Ascending aorta (tissue), 2 donors: Measurements from ENCODE around the gene OSBPL10. TPM values are rescaled to one million over a fixed set of nuclear protein-coding genes. Genes with fewer than 3 reads are reported as not detected.

Source experiments
- DNase-seq, 2 donors: peaks; one replicate each; pipeline ENCODE4 v3.0.0-alpha.2; 2019; ENCODE audit warnings: low spot score in 2 of 2
- H3K27ac ChIP-seq, 2 donors: fragments of 200-600 bp; sonication (generic); one replicate each; pipeline ENCODE4 v1.5.1; 2016 to 2017; ENCODE audit warnings: mild to moderate bottlenecking in 1 of 2
- H3K27me3 ChIP-seq: fragments of 200-600 bp; sonication (generic); one replicate; pipeline ENCODE4 v1.5.1; 2017
- H3K36me3 ChIP-seq, 2 donors: fragments of 200-600 bp; sonication (generic); one replicate each; pipeline ENCODE4 v1.5.1; 2016
- H3K4me1 ChIP-seq, 2 donors: fragments of 200-600 bp; sonication (generic); one replicate each; pipeline ENCODE4 v1.5.1; 2016 to 2017; ENCODE audit warnings: mild to moderate bottlenecking in 1 of 2
- H3K4me3 ChIP-seq, 2 donors: fragments of 200-600 bp; sonication (generic); one replicate each; pipeline ENCODE4 v1.5.1; 2016 to 2017; ENCODE audit warnings: mild to moderate bottlenecking in 1 of 2
- H3K9me3 ChIP-seq, 2 donors: fragments of 200-600 bp; sonication (generic); one replicate each; pipeline ENCODE4 v1.5.1; 2016
- CTCF ChIP-seq, 3 experiments: fragments of 200-600 bp in 2 of 3; fragments of 450-650 bp in 1 of 3; sonication (generic) in 2 of 3; IDR thresholded peaks; one replicate each; pipeline ENCODE4 v1.5.1; 2016 to 2019; ENCODE audit warnings: antibody characterized with exemption in 3 of 3, mild to moderate bottlenecking in 1 of 3, moderate library complexity in 1 of 3
- intact Hi-C: fragments of 100-400 bp; cut with DNase I; formaldehyde crosslinking; loops from one replicate; pipeline ENCODE4 v1.15.1; 2023
- total RNA-seq: library from RNA; depleted of rRNA; stranded (reverse); fragments of >200 nt; gene quantifications from one replicate; pipeline ENCODE4 v1.1.0, GENCODE V29; 2016

Gene OSBPL10
- total RNA-seq, 1 donor from 2014 or later = 169 TPM

GRCh38 chr3:31815631-31816440 is 165.2 kb downstream of the OSBPL10 start:
- peaks cover 0 to 2% of the 10 kb centered on the region in 2 donors for H3K4me1 ChIP-seq
- intact Hi-C loops = no loop called here
- H3K9me3 ChIP-seq = no peaks in the 10 kb centered on the region
- H3K27ac ChIP-seq = no peak overlapping the region
- no peaks in the 10 kb centered on the region for H3K27me3 ChIP-seq
- no peak for DNase-seq
- TF ChIP-seq CTCF (IDR thresholded peaks at IDR 0.05) = no peak
- H3K4me3 ChIP-seq = no peak overlapping the region
- H3K36me3 ChIP-seq = no peaks in the 10 kb centered on the region

GRCh38 chr3:31815006-31815405 is 166.1 kb downstream of the OSBPL10 start:
- H3K36me3 ChIP-seq = no peaks in the 10 kb centered on the region
- H3K27ac ChIP-seq = no peak overlapping the region
- no peak for TF ChIP-seq CTCF (IDR thresholded peaks at IDR 0.05)
- intact Hi-C loops = no loop called here
- H3K4me3 ChIP-seq = no peak overlapping the region
- no peaks in the 10 kb centered on the region for H3K9me3 ChIP-seq
- no peaks in the 10 kb centered on the region for H3K27me3 ChIP-seq
- no peak for DNase-seq
- H3K4me1 ChIP-seq = peaks cover 0 to 2% of the 10 kb centered on the region in 2 donors

GRCh38 chr3:31813686-31814085 is 167.4 kb downstream of the OSBPL10 start:
- Histone ChIP-seq H3K4me1 (peaks cover 0 to 2% of the 10 kb centered on the region in 2 donors), H3K9me3 (no peaks in the 10 kb centered on the region), H3K27me3 (no peaks in the 10 kb centered on the region), H3K27ac (no peak overlapping the region), H3K36me3 (no peaks in the 10 kb centered on the region), H3K4me3 (no peak overlapping the region)
- intact Hi-C loops = no loop called here
- DNase-seq = no peak
- TF ChIP-seq CTCF (IDR thresholded peaks at IDR 0.05) = no peak

- no peak for TF ChIP-seq CTCF (IDR thresholded peaks at IDR 0.05)
- intact Hi-C loops = no loop called here
- no peak for DNase-seq
- Histone ChIP-seq H3K4me1 (peaks cover 0 to 2% of the 10 kb centered on the region in 2 donors), H3K4me3 (no peak overlapping the region), H3K9me3 (no peaks in the 10 kb centered on the region), H3K27me3 (no peaks in the 10 kb centered on the region), H3K36me3 (no peaks in the 10 kb centered on the region), H3K27ac (no peak overlapping the region)
Measured at GRCh38 chr3:31813197-31813596, 167.9 kb downstream of the OSBPL10 start.

- H3K4me3 ChIP-seq = no peak overlapping the region
- TF ChIP-seq CTCF (IDR thresholded peaks at IDR 0.05) = no peak
- H3K9me3 ChIP-seq = no peaks in the 10 kb centered on the region
- intact Hi-C loops = no loop called here
- H3K4me1 ChIP-seq = peaks cover 0 to 2% of the 10 kb centered on the region in 2 donors
- no peak overlapping the region for H3K27ac ChIP-seq
- H3K27me3 ChIP-seq = no peaks in the 10 kb centered on the region
- no peak for DNase-seq
- no peaks in the 10 kb centered on the region for H3K36me3 ChIP-seq
Measured at GRCh38 chr3:31810991-31811433, 170.1 kb downstream of the OSBPL10 start.
